Trophoblast cell (in vitro differentiated cells and primary cell): Measurements from ENCODE around the gene IL33.

Source experiments
- DNase-seq, 2 donors: peaks; one replicate each; pipeline ENCODE4 v3.0.0-alpha.2; 2016
- H2AFZ ChIP-seq: 2 replicates; pipeline ENCODE4 v1.6.1; 2013; ENCODE audit warnings: low read length, moderate library complexity, mild to moderate bottlenecking; ENCODE audit not compliant: insufficient read depth, poor library complexity
- H2AK5ac ChIP-seq: 2 replicates; pipeline ENCODE4 v1.6.1; 2013; ENCODE audit warnings: mild to moderate bottlenecking, low read length
- H2BK120ac ChIP-seq: 2 replicates; pipeline ENCODE4 v1.6.1; 2013; ENCODE audit warnings: low read length, mild to moderate bottlenecking, moderate library complexity; ENCODE audit not compliant: insufficient read depth, poor library complexity
- H2BK12ac ChIP-seq: 2 replicates; pipeline ENCODE4 v1.6.1; 2013; ENCODE audit warnings: mild to moderate bottlenecking, low read length, moderate library complexity
- H2BK5ac ChIP-seq: 2 replicates; pipeline ENCODE4 v1.6.1; 2013; ENCODE audit warnings: low read length, low read depth, moderate library complexity, mild to moderate bottlenecking; ENCODE audit not compliant: poor library complexity
- H3K14ac ChIP-seq: 2 replicates; pipeline ENCODE4 v1.6.1; 2013; ENCODE audit warnings: mild to moderate bottlenecking, low read length
- H3K18ac ChIP-seq: 2 replicates; pipeline ENCODE4 v1.6.1; 2013; ENCODE audit warnings: mild to moderate bottlenecking, low read length
- H3K23ac ChIP-seq: 2 replicates; pipeline ENCODE4 v1.6.1; 2013; ENCODE audit warnings: low read length
- H3K27ac ChIP-seq: 2 replicates; pipeline ENCODE4 v1.5.1; 2013; ENCODE audit warnings: low read depth, mild to moderate bottlenecking, inconsistent platforms, low read length, moderate library complexity
- H3K27me3 ChIP-seq: 2 replicates; pipeline ENCODE4 v1.6.1; 2013; ENCODE audit warnings: inconsistent platforms, mild to moderate bottlenecking, low read length, moderate library complexity; ENCODE audit not compliant: insufficient read depth
- H3K36me3 ChIP-seq, 2 experiments: 1 replicate in 1 of 2; 2 replicates in 1 of 2; pipeline ENCODE4 v1.6.1; 2013; ENCODE audit warnings: low read length in 2 of 2, mild to moderate bottlenecking in 2 of 2, moderate library complexity in 1 of 2; ENCODE audit not compliant: insufficient read depth in 2 of 2, control insufficient read depth in 1 of 2
- H3K4ac ChIP-seq: 2 replicates; pipeline ENCODE4 v1.6.1; 2013; ENCODE audit warnings: low read depth, mild to moderate bottlenecking, low read length, moderate library complexity
- H3K4me1 ChIP-seq, 2 experiments: 1 replicate in 1 of 2; 2 replicates in 1 of 2; pipeline ENCODE4 v1.6.1; 2013; ENCODE audit warnings: low read length in 2 of 2, mild to moderate bottlenecking in 2 of 2, moderate library complexity in 1 of 2; ENCODE audit not compliant: insufficient read depth in 2 of 2, control insufficient read depth in 1 of 2
- H3K4me2 ChIP-seq: 2 replicates; pipeline ENCODE4 v1.6.1; 2013; ENCODE audit warnings: inconsistent platforms, mild to moderate bottlenecking, low read length, moderate library complexity
- H3K4me3 ChIP-seq: 2 replicates; pipeline ENCODE4 v1.5.1; 2013; ENCODE audit warnings: mild to moderate bottlenecking, low read depth, low read length, inconsistent platforms
- H3K79me1 ChIP-seq: one replicate; pipeline ENCODE4 v1.6.1; 2013; ENCODE audit warnings: low read length
- H3K79me2 ChIP-seq: 2 replicates; pipeline ENCODE4 v1.6.1; 2013; ENCODE audit warnings: low read length, mild to moderate bottlenecking; ENCODE audit not compliant: control insufficient read depth, insufficient read depth, poor library complexity
- H3K9ac ChIP-seq: 2 replicates; pipeline ENCODE4 v1.6.1; 2013; ENCODE audit warnings: mild to moderate bottlenecking, low read length
- H3K9me3 ChIP-seq: 2 replicates; pipeline ENCODE4 v1.6.1; 2013; ENCODE audit warnings: low read depth, mild to moderate bottlenecking, control low read depth, inconsistent platforms, low read length; ENCODE audit not compliant: insufficient read depth
- H4K12ac ChIP-seq: 2 replicates; pipeline ENCODE4 v1.6.1; 2013; ENCODE audit warnings: low read depth, mild to moderate bottlenecking, low read length, moderate library complexity
- H4K8ac ChIP-seq: 2 replicates; pipeline ENCODE4 v1.6.1; 2013; ENCODE audit warnings: low read depth, mild to moderate bottlenecking, low read length, moderate library complexity
- H4K91ac ChIP-seq: one replicate; pipeline ENCODE4 v1.6.1; 2013; ENCODE audit warnings: low read depth, mild to moderate bottlenecking, low read length, moderate library complexity
- WGBS: extraction: QIAGEN DNeasy Blood & Tissue Kit; methylation state at CpG from one replicate; pipeline ENCODE4 v1.1.7; 2013; ENCODE audit warnings: missing lambda C conversion rate; ENCODE audit not compliant: insufficient read length, insufficient coverage; ENCODE audit errors: extremely low coverage; 5-methylcytosine and 5-hydroxymethylcytosine counted together

The IL33 gene

GRCh38 chr9:6183227-6183551, 32.4 kb upstream of the IL33 start:
- Histone ChIP-seq H4K12ac (no peak overlapping the region), H3K79me2 (no peaks in the 10 kb centered on the region), H4K91ac (no peak overlapping the region), H3K79me1 (peaks cover 2% of the 10 kb centered on the region), H3K14ac (no peak overlapping the region), H3K4ac (no peak overlapping the region), H2BK12ac (no peak overlapping the region), H3K4me3 (no peak overlapping the region), H4K8ac (peak overlapping the region; percentile 87), H3K9me3 (no peaks in the 10 kb centered on the region), H2AK5ac (no peak overlapping the region), H3K27ac (no peak overlapping the region), H3K23ac (no peak overlapping the region), H2BK120ac (no peak overlapping the region), H2AFZ (no peak overlapping the region), H3K4me1 (peaks cover 0 to 2% of the 10 kb centered on the region in 2 experiments), H3K18ac (no peak overlapping the region), H3K4me2 (no peak overlapping the region), H3K9ac (no peak overlapping the region), H3K36me3 (peaks cover 0 to 2% of the 10 kb centered on the region in 2 experiments), H3K27me3 (no peaks in the 10 kb centered on the region), H2BK5ac (no peak overlapping the region)
- no peak for DNase-seq
- no CpG with 5 or more reads among the region's 2 CpGs for WGBS

- Histone ChIP-seq H2BK12ac (no peak overlapping the region), H3K27me3 (no peaks in the 10 kb centered on the region), H3K79me2 (no peaks in the 10 kb centered on the region), H3K18ac (no peak overlapping the region), H3K9me3 (no peaks in the 10 kb centered on the region), H4K8ac (no peak overlapping the region), H3K79me1 (peaks cover 2% of the 10 kb centered on the region), H2BK5ac (no peak overlapping the region), H3K4ac (no peak overlapping the region), H4K12ac (no peak overlapping the region), H2BK120ac (no peak overlapping the region), H3K23ac (no peak overlapping the region), H3K4me3 (no peak overlapping the region), H3K36me3 (peaks cover 0 to 2% of the 10 kb centered on the region in 2 experiments), H2AK5ac (no peak overlapping the region), H3K4me2 (no peak overlapping the region), H3K14ac (no peak overlapping the region), H4K91ac (no peak overlapping the region), H3K9ac (no peak overlapping the region), H3K27ac (no peak overlapping the region), H3K4me1 (peaks cover 0 to 2% of the 10 kb centered on the region in 2 experiments), H2AFZ (no peak overlapping the region)
- no CpG with 5 or more reads among the region's 1 CpG for WGBS
- no peak for DNase-seq
Measured at GRCh38 chr9:6183627-6184026, 32.0 kb upstream of the IL33 start.

GRCh38 chr9:6184749-6185645, 30.6 kb upstream of the IL33 start:
- Histone ChIP-seq H2BK12ac (no peak overlapping the region), H3K79me2 (no peaks in the 10 kb centered on the region), H3K4me1 (peaks cover 0 to 2% of the 10 kb centered on the region in 2 experiments), H3K23ac (no peak overlapping the region), H3K27me3 (no peaks in the 10 kb centered on the region), H2BK120ac (no peak overlapping the region), H3K27ac (no peak overlapping the region), H3K4me2 (no peak overlapping the region), H3K4me3 (no peak overlapping the region), H4K8ac (no peak overlapping the region), H2AFZ (no peak overlapping the region), H3K14ac (no peak overlapping the region), H4K91ac (no peak overlapping the region), H2BK5ac (no peak overlapping the region), H3K4ac (no peak overlapping the region), H3K79me1 (peaks cover 2% of the 10 kb centered on the region), H2AK5ac (no peak overlapping the region), H3K36me3 (peaks cover 0 to 2% of the 10 kb centered on the region in 2 experiments), H3K9me3 (no peaks in the 10 kb centered on the region), H3K9ac (no peak overlapping the region), H4K12ac (no peak overlapping the region), H3K18ac (no peak overlapping the region)
- no peak for DNase-seq
- WGBS, result no CpG with 5 or more reads among the region's 5 CpGs

GRCh38 chr9:6186691-6187090, 28.9 kb upstream of the IL33 start:
- no peak overlapping the region for H3K27ac ChIP-seq
- H3K9me3 ChIP-seq, result no peaks in the 10 kb centered on the region
- H3K79me1 ChIP-seq, result peaks cover 2% of the 10 kb centered on the region
- no peak overlapping the region for H2BK12ac ChIP-seq
- H3K4me1 ChIP-seq, result peaks cover 0 to 2% of the 10 kb centered on the region in 2 experiments
- no peaks in the 10 kb centered on the region for H3K27me3 ChIP-seq
- no peak overlapping the region for H2BK5ac ChIP-seq
- no peak for DNase-seq
- H2AFZ ChIP-seq, result no peak overlapping the region
- no peak overlapping the region for H3K23ac ChIP-seq
- no CpG with 5 or more reads among the region's 2 CpGs for WGBS
- no peak overlapping the region for H3K4ac ChIP-seq
- no peaks in the 10 kb centered on the region for H3K79me2 ChIP-seq
- H3K18ac ChIP-seq, result no peak overlapping the region
- no peak overlapping the region for H2BK120ac ChIP-seq
- H2AK5ac ChIP-seq, result no peak overlapping the region
- no peak overlapping the region for H3K9ac ChIP-seq
- H3K36me3 ChIP-seq, result peaks cover 0 to 2% of the 10 kb centered on the region in 2 experiments
- H3K14ac ChIP-seq, result no peak overlapping the region
- H4K8ac ChIP-seq, result no peak overlapping the region
- H3K4me3 ChIP-seq, result no peak overlapping the region
- H4K91ac ChIP-seq, result no peak overlapping the region
- H3K4me2 ChIP-seq, result no peak overlapping the region
- no peak overlapping the region for H4K12ac ChIP-seq
